ENCODE data around the gene GRAP2.

DNA sequence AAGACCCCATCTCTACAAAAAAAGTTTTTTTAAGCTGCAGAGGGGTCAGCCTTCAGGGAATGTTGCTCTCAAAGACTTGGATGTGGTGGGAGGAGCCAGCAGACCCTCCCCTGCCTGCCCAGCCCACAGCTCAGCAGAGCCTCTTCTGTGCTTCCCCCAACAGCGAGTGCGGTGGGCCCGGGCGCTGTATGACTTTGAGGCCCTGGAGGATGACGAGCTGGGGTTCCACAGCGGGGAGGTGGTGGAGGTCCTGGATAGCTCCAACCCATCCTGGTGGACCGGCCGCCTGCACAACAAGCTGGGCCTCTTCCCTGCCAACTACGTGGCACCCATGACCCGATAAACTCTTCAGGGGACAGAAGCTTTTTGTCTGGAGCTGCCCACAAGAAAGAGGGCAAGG, 69.9 kb downstream of the GRAP2 start:
- TF ChIP-seq, protein P1, sequence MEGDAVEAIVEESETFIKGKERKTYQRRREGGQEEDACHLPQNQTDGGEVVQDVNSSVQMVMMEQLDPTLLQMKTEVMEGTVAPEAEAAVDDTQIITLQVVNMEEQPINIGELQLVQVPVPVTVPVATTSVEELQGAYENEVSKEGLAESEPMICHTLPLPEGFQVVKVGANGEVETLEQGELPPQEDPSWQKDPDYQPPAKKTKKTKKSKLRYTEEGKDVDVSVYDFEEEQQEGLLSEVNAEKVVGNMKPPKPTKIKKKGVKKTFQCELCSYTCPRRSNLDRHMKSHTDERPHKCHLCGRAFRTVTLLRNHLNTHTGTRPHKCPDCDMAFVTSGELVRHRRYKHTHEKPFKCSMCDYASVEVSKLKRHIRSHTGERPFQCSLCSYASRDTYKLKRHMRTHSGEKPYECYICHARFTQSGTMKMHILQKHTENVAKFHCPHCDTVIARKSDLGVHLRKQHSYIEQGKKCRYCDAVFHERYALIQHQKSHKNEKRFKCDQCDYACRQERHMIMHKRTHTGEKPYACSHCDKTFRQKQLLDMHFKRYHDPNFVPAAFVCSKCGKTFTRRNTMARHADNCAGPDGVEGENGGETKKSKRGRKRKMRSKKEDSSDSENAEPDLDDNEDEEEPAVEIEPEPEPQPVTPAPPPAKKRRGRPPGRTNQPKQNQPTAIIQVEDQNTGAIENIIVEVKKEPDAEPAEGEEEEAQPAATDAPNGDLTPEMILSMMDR (IDR thresholded peaks at IDR 0.05), result no peak
- no peak for TF ChIP-seq POLR2AphosphoS5 (IDR thresholded peaks at IDR 0.05)
- TF ChIP-seq POLR2A (IDR thresholded peaks at IDR 0.05), result no peak

Data from stomach (tissue), 4 donors.